ENCODE measurements around the gene ADGRF3. TPM values are rescaled to one million over a fixed set of nuclear protein-coding genes. Genes with fewer than 3 reads are reported as not detected.

The ADGRF3 gene
- polyA plus RNA-seq, 1 of the 3 experiments (the other 2 are of a cell fraction) = 0.31 TPM

DNA sequence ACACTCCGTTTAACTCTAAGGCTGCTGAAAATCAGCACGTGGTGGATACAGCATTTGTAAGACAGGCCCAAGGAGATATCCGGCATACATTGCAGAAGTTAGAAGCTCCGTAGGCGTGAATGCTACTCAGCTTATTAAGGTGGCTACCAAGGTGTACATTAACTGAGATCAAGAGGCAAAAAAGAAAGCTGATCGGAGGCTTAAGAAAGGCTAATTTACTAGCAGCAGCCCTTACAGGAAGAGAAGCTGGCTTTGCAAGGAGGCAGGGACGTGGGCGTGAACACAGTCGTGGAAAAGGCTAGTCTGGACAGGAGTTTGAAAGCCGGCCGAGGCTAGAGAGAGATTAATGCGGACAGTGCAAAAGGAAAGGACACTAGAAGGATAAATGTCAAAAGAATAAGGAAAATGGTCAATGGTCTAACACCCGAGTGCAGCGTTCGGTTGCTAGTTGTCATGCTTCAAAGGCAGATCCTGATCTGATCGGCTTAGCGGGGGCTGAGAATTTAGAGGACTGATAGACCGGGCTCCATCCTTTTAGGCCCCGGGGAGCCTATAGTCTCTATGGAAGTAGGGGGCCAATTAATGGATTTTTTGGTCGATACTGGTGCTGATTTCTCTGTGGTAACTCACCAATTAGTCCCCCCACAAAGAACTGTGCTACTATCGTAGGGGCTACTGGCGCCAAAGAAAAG is 46.2 kb downstream of the ADGRF3 start:
- H3K4me1 ChIP-seq (ENCODE audit: control insufficient read depth in 1 of 2, insufficient read depth in 2 of 2, low read depth in 1 of 2, low read length in 1 of 2) = peaks cover 0 to 2% of the 10 kb centered on the region in 2 experiments; a peak in 1 of 4 replicates
- H3F3A ChIP-seq (replicated peaks; ENCODE audit: insufficient read depth) = no peaks in the 10 kb centered on the region
- no peak for TF ChIP-seq NFIC (IDR thresholded peaks at IDR 0.05; ENCODE audit: borderline replicate concordance)
- TF ChIP-seq CHD2 (IDR thresholded peaks at IDR 0.05; ENCODE audit: low read length, partially characterized antibody) = no peak
- no peak for TF ChIP-seq FOXJ3 (CRISPR knock-in tag; IDR thresholded peaks at IDR 0.05)
- no peak for TF ChIP-seq NRF1 (IDR thresholded peaks at IDR 0.05; ENCODE audit: low read depth, low read length)
- no peak for TF ChIP-seq RAD21 (IDR thresholded peaks at IDR 0.05; ENCODE audit: low read length)
- TF ChIP-seq, protein P1, sequence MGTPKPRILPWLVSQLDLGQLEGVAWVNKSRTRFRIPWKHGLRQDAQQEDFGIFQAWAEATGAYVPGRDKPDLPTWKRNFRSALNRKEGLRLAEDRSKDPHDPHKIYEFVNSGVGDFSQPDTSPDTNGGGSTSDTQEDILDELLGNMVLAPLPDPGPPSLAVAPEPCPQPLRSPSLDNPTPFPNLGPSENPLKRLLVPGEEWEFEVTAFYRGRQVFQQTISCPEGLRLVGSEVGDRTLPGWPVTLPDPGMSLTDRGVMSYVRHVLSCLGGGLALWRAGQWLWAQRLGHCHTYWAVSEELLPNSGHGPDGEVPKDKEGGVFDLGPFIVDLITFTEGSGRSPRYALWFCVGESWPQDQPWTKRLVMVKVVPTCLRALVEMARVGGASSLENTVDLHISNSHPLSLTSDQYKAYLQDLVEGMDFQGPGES (IDR thresholded peaks at IDR 0.05; ENCODE audit: low read depth, low read length) = no peak
- TF ChIP-seq, protein P2, sequence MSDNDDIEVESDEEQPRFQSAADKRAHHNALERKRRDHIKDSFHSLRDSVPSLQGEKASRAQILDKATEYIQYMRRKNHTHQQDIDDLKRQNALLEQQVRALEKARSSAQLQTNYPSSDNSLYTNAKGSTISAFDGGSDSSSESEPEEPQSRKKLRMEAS (IDR thresholded peaks at IDR 0.05; ENCODE audit: low read depth) = no peak
- TF ChIP-seq YY1 (IDR thresholded peaks at IDR 0.05; ENCODE audit: low read depth) = no peak
- TF ChIP-seq, protein P3, sequence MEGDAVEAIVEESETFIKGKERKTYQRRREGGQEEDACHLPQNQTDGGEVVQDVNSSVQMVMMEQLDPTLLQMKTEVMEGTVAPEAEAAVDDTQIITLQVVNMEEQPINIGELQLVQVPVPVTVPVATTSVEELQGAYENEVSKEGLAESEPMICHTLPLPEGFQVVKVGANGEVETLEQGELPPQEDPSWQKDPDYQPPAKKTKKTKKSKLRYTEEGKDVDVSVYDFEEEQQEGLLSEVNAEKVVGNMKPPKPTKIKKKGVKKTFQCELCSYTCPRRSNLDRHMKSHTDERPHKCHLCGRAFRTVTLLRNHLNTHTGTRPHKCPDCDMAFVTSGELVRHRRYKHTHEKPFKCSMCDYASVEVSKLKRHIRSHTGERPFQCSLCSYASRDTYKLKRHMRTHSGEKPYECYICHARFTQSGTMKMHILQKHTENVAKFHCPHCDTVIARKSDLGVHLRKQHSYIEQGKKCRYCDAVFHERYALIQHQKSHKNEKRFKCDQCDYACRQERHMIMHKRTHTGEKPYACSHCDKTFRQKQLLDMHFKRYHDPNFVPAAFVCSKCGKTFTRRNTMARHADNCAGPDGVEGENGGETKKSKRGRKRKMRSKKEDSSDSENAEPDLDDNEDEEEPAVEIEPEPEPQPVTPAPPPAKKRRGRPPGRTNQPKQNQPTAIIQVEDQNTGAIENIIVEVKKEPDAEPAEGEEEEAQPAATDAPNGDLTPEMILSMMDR (IDR thresholded peaks at IDR 0.05) = no peak
- TF ChIP-seq, protein P4, sequence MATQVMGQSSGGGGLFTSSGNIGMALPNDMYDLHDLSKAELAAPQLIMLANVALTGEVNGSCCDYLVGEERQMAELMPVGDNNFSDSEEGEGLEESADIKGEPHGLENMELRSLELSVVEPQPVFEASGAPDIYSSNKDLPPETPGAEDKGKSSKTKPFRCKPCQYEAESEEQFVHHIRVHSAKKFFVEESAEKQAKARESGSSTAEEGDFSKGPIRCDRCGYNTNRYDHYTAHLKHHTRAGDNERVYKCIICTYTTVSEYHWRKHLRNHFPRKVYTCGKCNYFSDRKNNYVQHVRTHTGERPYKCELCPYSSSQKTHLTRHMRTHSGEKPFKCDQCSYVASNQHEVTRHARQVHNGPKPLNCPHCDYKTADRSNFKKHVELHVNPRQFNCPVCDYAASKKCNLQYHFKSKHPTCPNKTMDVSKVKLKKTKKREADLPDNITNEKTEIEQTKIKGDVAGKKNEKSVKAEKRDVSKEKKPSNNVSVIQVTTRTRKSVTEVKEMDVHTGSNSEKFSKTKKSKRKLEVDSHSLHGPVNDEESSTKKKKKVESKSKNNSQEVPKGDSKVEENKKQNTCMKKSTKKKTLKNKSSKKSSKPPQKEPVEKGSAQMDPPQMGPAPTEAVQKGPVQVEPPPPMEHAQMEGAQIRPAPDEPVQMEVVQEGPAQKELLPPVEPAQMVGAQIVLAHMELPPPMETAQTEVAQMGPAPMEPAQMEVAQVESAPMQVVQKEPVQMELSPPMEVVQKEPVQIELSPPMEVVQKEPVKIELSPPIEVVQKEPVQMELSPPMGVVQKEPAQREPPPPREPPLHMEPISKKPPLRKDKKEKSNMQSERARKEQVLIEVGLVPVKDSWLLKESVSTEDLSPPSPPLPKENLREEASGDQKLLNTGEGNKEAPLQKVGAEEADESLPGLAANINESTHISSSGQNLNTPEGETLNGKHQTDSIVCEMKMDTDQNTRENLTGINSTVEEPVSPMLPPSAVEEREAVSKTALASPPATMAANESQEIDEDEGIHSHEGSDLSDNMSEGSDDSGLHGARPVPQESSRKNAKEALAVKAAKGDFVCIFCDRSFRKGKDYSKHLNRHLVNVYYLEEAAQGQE (IDR thresholded peaks at IDR 0.05; ENCODE audit: low read depth, low read length) = no peak
- TF ChIP-seq RCOR1 (IDR thresholded peaks at IDR 0.05; ENCODE audit: low read length) = no peak
- no peak for TF ChIP-seq SMC3 (IDR thresholded peaks at IDR 0.05; ENCODE audit: low read depth, low read length)
- TF ChIP-seq, protein P5, sequence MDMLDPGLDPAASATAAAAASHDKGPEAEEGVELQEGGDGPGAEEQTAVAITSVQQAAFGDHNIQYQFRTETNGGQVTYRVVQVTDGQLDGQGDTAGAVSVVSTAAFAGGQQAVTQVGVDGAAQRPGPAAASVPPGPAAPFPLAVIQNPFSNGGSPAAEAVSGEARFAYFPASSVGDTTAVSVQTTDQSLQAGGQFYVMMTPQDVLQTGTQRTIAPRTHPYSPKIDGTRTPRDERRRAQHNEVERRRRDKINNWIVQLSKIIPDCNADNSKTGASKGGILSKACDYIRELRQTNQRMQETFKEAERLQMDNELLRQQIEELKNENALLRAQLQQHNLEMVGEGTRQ (IDR thresholded peaks at IDR 0.05; ENCODE audit: borderline replicate concordance, low read depth, low read length) = no peak
- WGBS (ENCODE audit: low lambda C conversion rate) = 93% methylated on average over 22 of the region's 22 CpGs
- H3K27ac ChIP-seq (ENCODE audit: low read depth in 2 of 2, low read length in 1 of 2) = no peak overlapping the region
- H2AFZ ChIP-seq (ENCODE audit: low read depth) = peak overlapping the region; percentile 98
- peak overlapping the region; percentile 76; the same call in 1 of the 2 replicates for H3K4me2 ChIP-seq
- H3K9ac ChIP-seq = no peak overlapping the region
- H4K20me1 ChIP-seq (ENCODE audit: insufficient read depth) = no peaks in the 10 kb centered on the region
- no peaks in the 10 kb centered on the region for H3K36me3 ChIP-seq (replicated peaks in 1 of 2; ENCODE audit: control insufficient read depth in 1 of 2, insufficient read depth in 2 of 2, low read length in 1 of 2)
- POLR2A ChIA-PET = interaction anchor here (1.2 kb wide), 1 partner anchor 319 kb away, joined by 3 read pairs; no protein-coding TSS in a partner anchor
- CTCF ChIA-PET = interaction anchor here (1.1 to 1.5 kb wide), 2 partner anchors 8 to 10 kb away, joined by 3 to 5 read pairs; no protein-coding TSS in a partner anchor
- H3K4me3 ChIP-seq (ENCODE audit: low read depth in 2 of 2, low read length in 1 of 2) = no peak overlapping the region
- no peaks in the 10 kb centered on the region for H3K79me2 ChIP-seq (ENCODE audit: insufficient read depth)
- no peaks in the 10 kb centered on the region for H3K27me3 ChIP-seq (ENCODE audit: insufficient read depth)
- H3K9me2 ChIP-seq = no peaks in the 10 kb centered on the region
- no peaks in the 10 kb centered on the region for H3K9me3 ChIP-seq
- no peak for DNase-seq

Measured in SK-N-SH (cell line).